ENCODE measurements around the gene PARN.
"Not testable (repeated sequence)": the region's sequence is repeated elsewhere in the genome, so short reads cannot be mapped to it uniquely, and the experiment has no call there.

GRCh38 chr16:14544846-14545245 is 85.2 kb downstream of the PARN start:
- not testable (repeated sequence) for TF ChIP-seq CTCF, POLR2A (IDR thresholded peaks at IDR 0.05)
